SK-N-SH treated with all-trans-retinoic acid at 6 μM for 48 hours (cell line): ENCODE measurements around the gene BRAT1.

ENCODE experiments used
- ATAC-seq: fragments of 200-7000 bp; cut with Tn5 transposase; 3 replicates; pipeline ENCODE4 v1.9.1; 2020; ENCODE audit warnings: mild to moderate bottlenecking, moderate library complexity
- ARNTL ChIP-seq: fragments of 450-650 bp; formaldehyde crosslinking; IDR thresholded peaks from 2 replicates; pipeline ENCODE4 v1.5.0; 2020; ENCODE audit warnings: low read depth, mild to moderate bottlenecking, moderate library complexity, borderline replicate concordance
- BACH2 ChIP-seq: fragments of 250-450 bp; sonication (Bioruptor Pico); IDR thresholded peaks from 2 replicates; pipeline ENCODE4 v1.9.0; 2021; ENCODE audit warnings: mild to moderate bottlenecking, borderline replicate concordance
- CSDC2 ChIP-seq: fragments of 250-450 bp; sonication (Bioruptor Pico); IDR thresholded peaks from 2 replicates; pipeline ENCODE4 v1.5.0; 2020; ENCODE audit warnings: mild to moderate bottlenecking, moderate library complexity
- CSRNP3 ChIP-seq: fragments of 250-450 bp; sonication (Bioruptor Pico); IDR thresholded peaks from 2 replicates; pipeline ENCODE4 v1.5.1; 2021; ENCODE audit warnings: mild to moderate bottlenecking, moderate library complexity
- ESRRG ChIP-seq: fragments of 250-450 bp; sonication (Bioruptor Pico); IDR thresholded peaks from 2 replicates; pipeline ENCODE4 v1.6.1; 2021; ENCODE audit warnings: mild to moderate bottlenecking
- ISL1 ChIP-seq: fragments of 250-450 bp; sonication (Bioruptor Pico); IDR thresholded peaks from 2 replicates; pipeline ENCODE4 v2.1.2; 2022; ENCODE audit warnings: mild to moderate bottlenecking, moderate library complexity
- OSR1 ChIP-seq: fragments of 250-450 bp; sonication (Bioruptor Pico); IDR thresholded peaks from 2 replicates; pipeline ENCODE4 v1.8.0; 2022; ENCODE audit warnings: moderate library complexity, mild to moderate bottlenecking, inconsistent platforms
- POU6F1 ChIP-seq: fragments of 250-450 bp; sonication (Bioruptor Pico); IDR thresholded peaks from 2 replicates; pipeline ENCODE4 v1.8.0; 2021; ENCODE audit warnings: low read depth, mild to moderate bottlenecking, moderate library complexity, borderline replicate concordance
- PPARA ChIP-seq: fragments of 250-450 bp; sonication (Bioruptor Pico); IDR thresholded peaks from 2 replicates; pipeline ENCODE4 v1.5.0; 2020; ENCODE audit warnings: mild to moderate bottlenecking, borderline replicate concordance
- RARB ChIP-seq: fragments of 250-450 bp; sonication (Bioruptor Pico); IDR thresholded peaks from 2 replicates; pipeline ENCODE4 v1.8.0; 2021; ENCODE audit warnings: mild to moderate bottlenecking, moderate library complexity
- SNAI2 ChIP-seq: fragments of 250-450 bp; sonication (Bioruptor Pico); IDR thresholded peaks from 2 replicates; pipeline ENCODE4 v1.5.0; 2020; ENCODE audit warnings: mild to moderate bottlenecking, moderate library complexity
- TCF4 ChIP-seq: fragments of 250-450 bp; sonication (Bioruptor Pico); IDR thresholded peaks from 2 replicates; pipeline ENCODE4 v1.8.0; 2021; ENCODE audit warnings: mild to moderate bottlenecking, moderate library complexity, borderline replicate concordance
- TOX ChIP-seq: fragments of 250-450 bp; sonication (Bioruptor Pico); IDR thresholded peaks from 2 replicates; pipeline ENCODE4 v1.8.0; 2021; ENCODE audit warnings: mild to moderate bottlenecking, moderate library complexity, borderline replicate concordance
- ZC3H10 ChIP-seq: fragments of 250-450 bp; sonication (Bioruptor Pico); IDR thresholded peaks from 2 replicates; pipeline ENCODE4 v1.5.1; 2021; ENCODE audit warnings: mild to moderate bottlenecking, moderate library complexity
- ZFP3 ChIP-seq: fragments of 250-450 bp; sonication (Bioruptor Pico); IDR thresholded peaks from 2 replicates; pipeline ENCODE4 v1.5.0; 2020; ENCODE audit warnings: mild to moderate bottlenecking, moderate library complexity
- ZFP30 ChIP-seq: fragments of 450-650 bp; formaldehyde crosslinking; IDR thresholded peaks from 2 replicates; pipeline ENCODE4 v1.5.0; 2022; ENCODE audit warnings: mild to moderate bottlenecking, moderate library complexity
- ZNF565 ChIP-seq: fragments of 450-650 bp; formaldehyde crosslinking; conservative IDR thresholded peaks from 2 replicates; pipeline ENCODE4 v1.5.0; 2020; ENCODE audit warnings: low read depth, mild to moderate bottlenecking, moderate library complexity
- TF ChIP-seq, protein P1 (sequence below): fragments of 250-450 bp; sonication (Bioruptor Pico); IDR thresholded peaks from 2 replicates; pipeline ENCODE4 v1.8.0; 2020; ENCODE audit warnings: mild to moderate bottlenecking, moderate library complexity, borderline replicate concordance
- TF ChIP-seq, protein P2 (sequence below): fragments of 250-450 bp; sonication (Bioruptor Pico); IDR thresholded peaks from 2 replicates; pipeline ENCODE4 v1.5.0; 2020; ENCODE audit warnings: mild to moderate bottlenecking, moderate library complexity

Gene BRAT1

GRCh38 chr7:2510130-2510776 lies 45.1 kb downstream of the BRAT1 start:
- no peak for ATAC-seq
- TF ChIP-seq CSDC2 = no peak
- no peak for TF ChIP-seq OSR1

- no peak for ATAC-seq
- TF ChIP-seq, protein P1, sequence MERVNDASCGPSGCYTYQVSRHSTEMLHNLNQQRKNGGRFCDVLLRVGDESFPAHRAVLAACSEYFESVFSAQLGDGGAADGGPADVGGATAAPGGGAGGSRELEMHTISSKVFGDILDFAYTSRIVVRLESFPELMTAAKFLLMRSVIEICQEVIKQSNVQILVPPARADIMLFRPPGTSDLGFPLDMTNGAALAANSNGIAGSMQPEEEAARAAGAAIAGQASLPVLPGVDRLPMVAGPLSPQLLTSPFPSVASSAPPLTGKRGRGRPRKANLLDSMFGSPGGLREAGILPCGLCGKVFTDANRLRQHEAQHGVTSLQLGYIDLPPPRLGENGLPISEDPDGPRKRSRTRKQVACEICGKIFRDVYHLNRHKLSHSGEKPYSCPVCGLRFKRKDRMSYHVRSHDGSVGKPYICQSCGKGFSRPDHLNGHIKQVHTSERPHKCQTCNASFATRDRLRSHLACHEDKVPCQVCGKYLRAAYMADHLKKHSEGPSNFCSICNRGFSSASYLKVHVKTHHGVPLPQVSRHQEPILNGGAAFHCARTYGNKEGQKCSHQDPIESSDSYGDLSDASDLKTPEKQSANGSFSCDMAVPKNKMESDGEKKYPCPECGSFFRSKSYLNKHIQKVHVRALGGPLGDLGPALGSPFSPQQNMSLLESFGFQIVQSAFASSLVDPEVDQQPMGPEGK (CRISPR knock-in tag) = no peak
- no peak for TF ChIP-seq ISL1 (CRISPR knock-in tag)
- no peak for TF ChIP-seq TOX (CRISPR knock-in tag)
- no peak for TF ChIP-seq SNAI2
- no peak for TF ChIP-seq RARB
- TF ChIP-seq TCF4 (CRISPR knock-in tag) = no peak
- no peak for TF ChIP-seq BACH2 (CRISPR knock-in tag)
- TF ChIP-seq POU6F1 (CRISPR knock-in tag) = no peak
- TF ChIP-seq ZC3H10 (CRISPR knock-in tag) = no peak
- TF ChIP-seq PPARA = no peak
- TF ChIP-seq ARNTL (CRISPR knock-in tag) = no peak
- TF ChIP-seq, protein P2, sequence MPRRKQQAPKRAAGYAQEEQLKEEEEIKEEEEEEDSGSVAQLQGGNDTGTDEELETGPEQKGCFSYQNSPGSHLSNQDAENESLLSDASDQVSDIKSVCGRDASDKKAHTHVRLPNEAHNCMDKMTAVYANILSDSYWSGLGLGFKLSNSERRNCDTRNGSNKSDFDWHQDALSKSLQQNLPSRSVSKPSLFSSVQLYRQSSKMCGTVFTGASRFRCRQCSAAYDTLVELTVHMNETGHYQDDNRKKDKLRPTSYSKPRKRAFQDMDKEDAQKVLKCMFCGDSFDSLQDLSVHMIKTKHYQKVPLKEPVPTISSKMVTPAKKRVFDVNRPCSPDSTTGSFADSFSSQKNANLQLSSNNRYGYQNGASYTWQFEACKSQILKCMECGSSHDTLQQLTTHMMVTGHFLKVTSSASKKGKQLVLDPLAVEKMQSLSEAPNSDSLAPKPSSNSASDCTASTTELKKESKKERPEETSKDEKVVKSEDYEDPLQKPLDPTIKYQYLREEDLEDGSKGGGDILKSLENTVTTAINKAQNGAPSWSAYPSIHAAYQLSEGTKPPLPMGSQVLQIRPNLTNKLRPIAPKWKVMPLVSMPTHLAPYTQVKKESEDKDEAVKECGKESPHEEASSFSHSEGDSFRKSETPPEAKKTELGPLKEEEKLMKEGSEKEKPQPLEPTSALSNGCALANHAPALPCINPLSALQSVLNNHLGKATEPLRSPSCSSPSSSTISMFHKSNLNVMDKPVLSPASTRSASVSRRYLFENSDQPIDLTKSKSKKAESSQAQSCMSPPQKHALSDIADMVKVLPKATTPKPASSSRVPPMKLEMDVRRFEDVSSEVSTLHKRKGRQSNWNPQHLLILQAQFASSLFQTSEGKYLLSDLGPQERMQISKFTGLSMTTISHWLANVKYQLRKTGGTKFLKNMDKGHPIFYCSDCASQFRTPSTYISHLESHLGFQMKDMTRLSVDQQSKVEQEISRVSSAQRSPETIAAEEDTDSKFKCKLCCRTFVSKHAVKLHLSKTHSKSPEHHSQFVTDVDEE = no peak
- no peak for TF ChIP-seq ZFP30
- no peak for TF ChIP-seq ZNF565
- no peak for TF ChIP-seq ESRRG (CRISPR knock-in tag)
- no peak for TF ChIP-seq CSDC2
- TF ChIP-seq, all 23 proteins: peak for 0
Observed at GRCh38 chr7:2509298-2509906, 45.9 kb downstream of the BRAT1 start.

DNA sequence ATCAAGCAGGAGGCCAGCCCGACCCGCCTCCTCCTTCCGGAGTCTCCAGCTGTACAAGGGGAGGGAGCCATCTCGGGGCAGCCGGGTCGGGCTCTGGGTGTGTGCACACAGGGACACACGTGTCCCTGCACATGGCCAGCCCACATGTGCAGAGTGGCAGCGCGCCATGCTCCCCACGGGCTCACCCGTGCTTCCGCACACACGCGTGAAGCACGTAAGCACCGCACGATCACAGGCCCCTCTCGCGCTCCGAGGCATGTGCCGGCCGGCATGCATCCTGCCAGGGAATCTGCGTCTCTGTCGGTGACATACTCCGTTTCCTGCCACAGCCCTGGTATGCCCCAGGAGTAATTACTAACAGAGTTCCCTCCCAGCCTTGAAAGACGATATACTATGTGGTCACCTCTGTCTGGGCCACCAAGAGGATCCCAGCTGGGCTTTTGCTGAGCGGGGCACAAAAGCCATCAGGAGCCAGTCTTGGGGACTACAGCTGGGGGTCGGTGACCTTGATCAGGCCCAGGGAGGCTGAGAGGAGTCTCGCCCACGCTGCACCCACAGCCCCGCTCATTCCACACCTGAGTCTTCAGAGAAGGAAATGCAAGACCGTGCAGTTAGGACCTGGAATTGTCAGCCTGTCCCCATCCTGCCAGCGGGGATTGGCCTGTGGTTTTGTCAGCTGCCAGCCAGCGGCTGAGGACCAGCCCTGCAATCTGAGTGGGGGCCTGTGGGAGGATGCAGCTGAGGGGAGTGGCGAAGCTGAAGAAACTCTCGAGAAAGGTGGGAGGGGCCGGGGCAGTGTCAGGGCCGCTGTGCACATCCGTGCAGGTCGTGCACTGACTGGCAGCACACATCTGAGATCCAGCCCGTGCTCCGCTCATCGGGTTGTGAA lies 46.8 kb downstream of the BRAT1 start:
- peak; percentile 40 for ATAC-seq

GRCh38 chr7:2507917-2508306 lies 47.4 kb downstream of the BRAT1 start:
- no peak for ATAC-seq
- TF ChIP-seq ZC3H10 (CRISPR knock-in tag) = no peak
- TF ChIP-seq ZFP3 (CRISPR knock-in tag) = no peak
- TF ChIP-seq CSDC2 = no peak
- no peak for TF ChIP-seq CSRNP3 (CRISPR knock-in tag)
- TF ChIP-seq, protein P1 (CRISPR knock-in tag) = no peak
- TF ChIP-seq POU6F1 (CRISPR knock-in tag) = no peak
- no peak for TF ChIP-seq TOX (CRISPR knock-in tag)

More for the DNA sequence above, 46.8 kb downstream of the BRAT1 start:
- no peak for TF ChIP-seq ISL1 (CRISPR knock-in tag)
